SK-N-SH treated with all-trans-retinoic acid at 6 μM for 48 hours (cell line): ENCODE results near the gene GRIN1.
"Not testable (repeated sequence)": the region's sequence is repeated elsewhere in the genome, so short reads cannot be mapped to it uniquely, and the experiment has no call there.

Experiments used
- ATAC-seq: fragments of 200-7000 bp; cut with Tn5 transposase; 3 replicates; pipeline ENCODE4 v1.9.1; 2020; ENCODE audit warnings: mild to moderate bottlenecking, moderate library complexity
- ARNTL ChIP-seq: fragments of 450-650 bp; formaldehyde crosslinking; IDR thresholded peaks from 2 replicates; pipeline ENCODE4 v1.5.0; 2020; ENCODE audit warnings: low read depth, mild to moderate bottlenecking, moderate library complexity, borderline replicate concordance
- BACH2 ChIP-seq: fragments of 250-450 bp; sonication (Bioruptor Pico); IDR thresholded peaks from 2 replicates; pipeline ENCODE4 v1.9.0; 2021; ENCODE audit warnings: mild to moderate bottlenecking, borderline replicate concordance
- GLIS3 ChIP-seq: fragments of 250-450 bp; sonication (Bioruptor Pico); IDR thresholded peaks from 2 replicates; pipeline ENCODE4 v1.5.0; 2020; ENCODE audit warnings: mild to moderate bottlenecking, moderate library complexity
- ISL1 ChIP-seq: fragments of 250-450 bp; sonication (Bioruptor Pico); IDR thresholded peaks from 2 replicates; pipeline ENCODE4 v2.1.2; 2022; ENCODE audit warnings: mild to moderate bottlenecking, moderate library complexity
- OSR1 ChIP-seq: fragments of 250-450 bp; sonication (Bioruptor Pico); IDR thresholded peaks from 2 replicates; pipeline ENCODE4 v1.8.0; 2022; ENCODE audit warnings: moderate library complexity, mild to moderate bottlenecking, inconsistent platforms
- PPARA ChIP-seq: fragments of 250-450 bp; sonication (Bioruptor Pico); IDR thresholded peaks from 2 replicates; pipeline ENCODE4 v1.5.0; 2020; ENCODE audit warnings: mild to moderate bottlenecking, borderline replicate concordance
- SNAI2 ChIP-seq: fragments of 250-450 bp; sonication (Bioruptor Pico); IDR thresholded peaks from 2 replicates; pipeline ENCODE4 v1.5.0; 2020; ENCODE audit warnings: mild to moderate bottlenecking, moderate library complexity
- TCF4 ChIP-seq: fragments of 250-450 bp; sonication (Bioruptor Pico); IDR thresholded peaks from 2 replicates; pipeline ENCODE4 v1.8.0; 2021; ENCODE audit warnings: mild to moderate bottlenecking, moderate library complexity, borderline replicate concordance
- TOX ChIP-seq: fragments of 250-450 bp; sonication (Bioruptor Pico); IDR thresholded peaks from 2 replicates; pipeline ENCODE4 v1.8.0; 2021; ENCODE audit warnings: mild to moderate bottlenecking, moderate library complexity, borderline replicate concordance
- ZC3H10 ChIP-seq: fragments of 250-450 bp; sonication (Bioruptor Pico); IDR thresholded peaks from 2 replicates; pipeline ENCODE4 v1.5.1; 2021; ENCODE audit warnings: mild to moderate bottlenecking, moderate library complexity
- ZFP3 ChIP-seq: fragments of 250-450 bp; sonication (Bioruptor Pico); IDR thresholded peaks from 2 replicates; pipeline ENCODE4 v1.5.0; 2020; ENCODE audit warnings: mild to moderate bottlenecking, moderate library complexity
- ZNF565 ChIP-seq: fragments of 450-650 bp; formaldehyde crosslinking; conservative IDR thresholded peaks from 2 replicates; pipeline ENCODE4 v1.5.0; 2020; ENCODE audit warnings: low read depth, mild to moderate bottlenecking, moderate library complexity
- ZNF70 ChIP-seq: fragments of 450-650 bp; formaldehyde crosslinking; IDR thresholded peaks from 2 replicates; pipeline ENCODE4 v1.5.0; 2020; ENCODE audit warnings: mild to moderate bottlenecking, moderate library complexity
- ZNF8 ChIP-seq: fragments of 450-650 bp; formaldehyde crosslinking; IDR thresholded peaks from 2 replicates; pipeline ENCODE4 v1.5.0; 2020; ENCODE audit warnings: mild to moderate bottlenecking, moderate library complexity
- TF ChIP-seq, protein P1 (sequence below): fragments of 250-450 bp; sonication (Bioruptor Pico); IDR thresholded peaks from 2 replicates; pipeline ENCODE4 v1.5.1; 2021; ENCODE audit warnings: mild to moderate bottlenecking, moderate library complexity
- TF ChIP-seq, protein P2 (sequence below): fragments of 250-450 bp; sonication (Bioruptor Pico); IDR thresholded peaks from 2 replicates; pipeline ENCODE4 v1.8.0; 2020; ENCODE audit warnings: mild to moderate bottlenecking, moderate library complexity, borderline replicate concordance
- TF ChIP-seq, protein P3 (sequence below): fragments of 250-450 bp; sonication (Bioruptor Pico); IDR thresholded peaks from 2 replicates; pipeline ENCODE4 v1.8.0; 2021; ENCODE audit warnings: low read depth, mild to moderate bottlenecking, moderate library complexity, borderline replicate concordance
- TF ChIP-seq, protein P4 (sequence below): fragments of 250-450 bp; sonication (Bioruptor Pico); IDR thresholded peaks from 2 replicates; pipeline ENCODE4 v1.5.1; 2020; ENCODE audit warnings: low read depth, mild to moderate bottlenecking, moderate library complexity

GRIN1 gene

DNA sequence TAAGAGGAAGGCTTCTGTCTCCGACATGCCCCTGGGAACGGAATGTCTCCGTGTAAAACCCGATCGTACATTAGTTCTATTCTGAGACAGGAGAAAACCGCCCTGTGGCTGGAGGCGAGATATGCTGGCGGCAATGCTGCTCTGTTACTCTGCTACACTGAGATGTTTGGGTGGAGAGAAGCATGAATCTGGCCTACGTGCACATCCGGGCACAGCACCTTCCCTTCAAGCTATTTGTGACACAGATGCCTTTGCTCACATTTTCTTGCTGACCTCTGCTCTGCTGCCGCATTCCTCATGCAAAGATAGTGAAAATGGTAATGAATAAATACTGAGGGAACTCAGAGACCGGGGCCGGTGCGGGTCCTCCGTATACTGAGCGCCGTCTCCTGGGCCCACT, 22.2 kb upstream of the GRIN1 start (continued):
- TF ChIP-seq, protein P1, sequence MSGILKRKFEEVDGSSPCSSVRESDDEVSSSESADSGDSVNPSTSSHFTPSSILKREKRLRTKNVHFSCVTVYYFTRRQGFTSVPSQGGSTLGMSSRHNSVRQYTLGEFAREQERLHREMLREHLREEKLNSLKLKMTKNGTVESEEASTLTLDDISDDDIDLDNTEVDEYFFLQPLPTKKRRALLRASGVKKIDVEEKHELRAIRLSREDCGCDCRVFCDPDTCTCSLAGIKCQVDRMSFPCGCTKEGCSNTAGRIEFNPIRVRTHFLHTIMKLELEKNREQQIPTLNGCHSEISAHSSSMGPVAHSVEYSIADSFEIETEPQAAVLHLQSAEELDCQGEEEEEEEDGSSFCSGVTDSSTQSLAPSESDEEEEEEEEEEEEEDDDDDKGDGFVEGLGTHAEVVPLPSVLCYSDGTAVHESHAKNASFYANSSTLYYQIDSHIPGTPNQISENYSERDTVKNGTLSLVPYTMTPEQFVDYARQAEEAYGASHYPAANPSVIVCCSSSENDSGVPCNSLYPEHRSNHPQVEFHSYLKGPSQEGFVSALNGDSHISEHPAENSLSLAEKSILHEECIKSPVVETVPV (CRISPR knock-in tag) = no peak
- TF ChIP-seq ISL1 (no peak), ZC3H10 (CRISPR knock-in tag) (no peak), ZNF8 (CRISPR knock-in tag) (no peak)

DNA sequence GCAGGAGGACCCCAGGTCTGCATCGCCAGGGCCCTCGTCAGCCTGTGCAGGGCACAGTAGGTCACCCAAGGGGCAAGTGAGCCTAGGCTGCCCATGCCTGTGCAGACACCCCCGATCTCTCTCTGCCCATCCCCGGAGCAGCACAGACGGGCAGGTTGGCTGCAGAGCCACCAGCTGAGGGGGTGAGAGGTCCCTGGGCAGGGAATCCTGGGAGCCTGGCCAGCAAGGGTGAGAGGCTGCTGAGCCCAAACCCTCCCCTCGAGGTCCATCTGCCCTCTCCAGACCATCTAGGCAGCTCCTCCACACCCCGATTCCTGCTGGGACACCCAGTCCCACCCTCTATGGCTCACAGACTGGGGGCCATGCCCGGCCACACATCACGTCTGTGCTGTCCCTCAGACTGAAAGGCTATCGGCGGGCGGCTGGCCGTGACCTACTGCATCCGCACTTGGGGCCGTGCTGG, 21.7 kb upstream of the GRIN1 start:
- TF ChIP-seq BACH2 (CRISPR knock-in tag) (no peak), PPARA (CRISPR knock-in tag) (no peak), OSR1 (no peak), SNAI2 (CRISPR knock-in tag) (no peak), ISL1 (no peak), ZC3H10 (CRISPR knock-in tag) (no peak), TOX (no peak), ZNF565 (CRISPR knock-in tag) (no peak), GLIS3 (no peak), ZFP3 (no peak), ZNF8 (CRISPR knock-in tag) (no peak), ARNTL (CRISPR knock-in tag) (no peak), TCF4 (no peak)
- TF ChIP-seq, protein P1 (CRISPR knock-in tag) = no peak
- TF ChIP-seq, protein P2, sequence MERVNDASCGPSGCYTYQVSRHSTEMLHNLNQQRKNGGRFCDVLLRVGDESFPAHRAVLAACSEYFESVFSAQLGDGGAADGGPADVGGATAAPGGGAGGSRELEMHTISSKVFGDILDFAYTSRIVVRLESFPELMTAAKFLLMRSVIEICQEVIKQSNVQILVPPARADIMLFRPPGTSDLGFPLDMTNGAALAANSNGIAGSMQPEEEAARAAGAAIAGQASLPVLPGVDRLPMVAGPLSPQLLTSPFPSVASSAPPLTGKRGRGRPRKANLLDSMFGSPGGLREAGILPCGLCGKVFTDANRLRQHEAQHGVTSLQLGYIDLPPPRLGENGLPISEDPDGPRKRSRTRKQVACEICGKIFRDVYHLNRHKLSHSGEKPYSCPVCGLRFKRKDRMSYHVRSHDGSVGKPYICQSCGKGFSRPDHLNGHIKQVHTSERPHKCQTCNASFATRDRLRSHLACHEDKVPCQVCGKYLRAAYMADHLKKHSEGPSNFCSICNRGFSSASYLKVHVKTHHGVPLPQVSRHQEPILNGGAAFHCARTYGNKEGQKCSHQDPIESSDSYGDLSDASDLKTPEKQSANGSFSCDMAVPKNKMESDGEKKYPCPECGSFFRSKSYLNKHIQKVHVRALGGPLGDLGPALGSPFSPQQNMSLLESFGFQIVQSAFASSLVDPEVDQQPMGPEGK (CRISPR knock-in tag) = no peak
- TF ChIP-seq, protein P3, sequence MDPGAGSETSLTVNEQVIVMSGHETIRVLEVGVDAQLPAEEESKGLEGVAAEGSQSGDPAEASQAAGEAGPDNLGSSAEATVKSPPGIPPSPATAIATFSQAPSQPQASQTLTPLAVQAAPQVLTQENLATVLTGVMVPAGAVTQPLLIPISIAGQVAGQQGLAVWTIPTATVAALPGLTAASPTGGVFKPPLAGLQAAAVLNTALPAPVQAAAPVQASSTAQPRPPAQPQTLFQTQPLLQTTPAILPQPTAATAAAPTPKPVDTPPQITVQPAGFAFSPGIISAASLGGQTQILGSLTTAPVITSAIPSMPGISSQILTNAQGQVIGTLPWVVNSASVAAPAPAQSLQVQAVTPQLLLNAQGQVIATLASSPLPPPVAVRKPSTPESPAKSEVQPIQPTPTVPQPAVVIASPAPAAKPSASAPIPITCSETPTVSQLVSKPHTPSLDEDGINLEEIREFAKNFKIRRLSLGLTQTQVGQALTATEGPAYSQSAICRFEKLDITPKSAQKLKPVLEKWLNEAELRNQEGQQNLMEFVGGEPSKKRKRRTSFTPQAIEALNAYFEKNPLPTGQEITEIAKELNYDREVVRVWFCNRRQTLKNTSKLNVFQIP (CRISPR knock-in tag) = no peak
- no peak for ATAC-seq

DNA sequence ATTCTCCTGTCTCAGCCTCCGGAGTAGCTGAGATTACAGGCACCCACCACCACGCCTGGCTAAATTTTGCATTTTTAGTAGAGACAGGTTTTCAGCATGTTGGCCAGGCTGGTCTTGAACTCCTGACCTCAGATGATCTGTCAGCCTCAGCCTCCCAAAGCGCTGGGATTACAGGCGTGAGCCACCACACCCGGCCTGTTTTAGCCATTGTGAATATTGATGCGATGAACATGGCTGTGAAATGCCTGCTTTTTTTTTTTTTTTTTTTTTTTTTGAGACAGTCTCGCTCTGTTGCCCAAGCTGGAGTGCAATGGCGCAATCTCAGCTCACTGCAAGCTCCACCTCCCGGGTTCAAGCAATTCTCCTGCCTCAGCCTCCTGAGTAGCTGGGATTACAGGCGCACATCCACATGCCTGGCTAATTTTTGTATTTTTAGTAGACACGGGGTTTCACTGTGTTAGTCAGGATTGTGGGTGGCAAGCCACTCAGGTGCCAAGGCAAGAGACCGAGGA, 20.8 kb upstream of the GRIN1 start:
- ATAC-seq = not testable (repeated sequence)

DNA sequence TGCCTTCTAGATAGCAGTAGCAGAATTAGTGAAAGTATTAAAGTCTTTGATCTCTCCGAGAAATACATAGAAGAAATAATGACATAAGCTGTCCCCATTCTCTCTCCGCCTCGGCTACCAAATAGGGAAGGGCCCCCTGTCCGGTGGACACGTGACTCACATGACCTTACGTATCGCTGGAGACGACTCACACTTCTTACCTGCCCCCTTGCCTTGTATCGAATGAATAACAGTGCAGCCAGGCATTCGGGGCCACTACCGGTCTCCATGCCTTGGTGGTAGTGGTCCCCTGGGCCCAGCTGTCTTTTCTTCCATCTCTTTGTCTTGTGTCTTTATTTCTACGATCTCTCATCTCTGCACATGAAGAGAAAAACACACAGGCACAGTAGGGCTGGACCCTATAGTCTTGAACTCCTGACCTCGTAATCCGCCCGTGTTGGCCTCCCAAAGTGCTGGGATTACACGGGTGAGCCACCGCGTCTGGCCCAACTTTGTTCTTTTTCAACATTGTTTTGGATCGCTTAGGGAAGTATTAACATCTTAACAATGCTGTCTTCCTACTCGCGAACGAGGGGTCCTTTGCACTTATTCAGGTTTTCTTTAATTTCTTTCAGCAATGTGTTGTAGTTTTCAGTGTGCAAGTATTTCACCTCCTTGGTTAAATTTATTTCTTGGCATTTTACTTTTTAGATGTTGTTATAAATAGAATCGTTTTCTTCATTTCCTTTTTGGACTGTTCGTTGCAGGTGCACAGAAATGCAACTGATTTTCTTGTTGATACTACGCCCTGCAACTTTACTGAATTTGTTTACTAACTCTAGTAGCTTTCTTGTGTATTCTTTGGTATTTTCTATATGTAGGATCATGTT, 16.8 kb upstream of the GRIN1 start:
- ATAC-seq = not testable (repeated sequence)

DNA sequence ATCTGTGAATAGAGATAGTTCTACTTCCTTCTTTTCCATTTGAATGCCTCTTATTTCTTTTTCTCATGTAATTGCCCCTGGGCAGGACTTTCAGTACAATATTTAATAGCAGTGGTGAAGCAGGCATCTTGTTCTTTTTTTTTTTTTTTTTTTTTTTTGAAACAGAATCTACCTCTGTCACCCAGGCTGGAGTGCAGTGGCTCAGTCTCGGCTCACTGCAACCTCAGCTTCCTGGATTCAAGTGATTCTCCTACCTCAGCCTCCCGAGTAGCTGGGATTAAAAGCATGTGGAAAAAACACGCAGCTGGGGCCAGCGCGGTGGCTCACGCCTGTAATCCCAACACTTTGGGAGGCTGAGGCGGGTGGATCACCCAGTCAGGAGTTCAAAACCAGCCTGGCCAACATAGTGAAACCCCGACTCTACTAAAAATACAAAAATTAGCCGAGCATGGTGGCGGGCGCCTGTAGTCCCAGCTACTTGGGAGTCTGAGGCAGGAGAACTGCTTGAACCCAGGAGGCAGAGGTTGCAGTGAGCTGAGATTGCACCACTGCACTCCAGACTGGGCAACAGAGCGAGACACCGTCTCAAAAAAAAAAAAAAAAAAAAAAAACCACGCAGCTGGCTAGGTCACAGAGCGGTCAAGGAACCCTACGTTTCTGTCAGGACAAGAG, 16.0 kb upstream of the GRIN1 start:
- ATAC-seq = not testable (repeated sequence)

DNA sequence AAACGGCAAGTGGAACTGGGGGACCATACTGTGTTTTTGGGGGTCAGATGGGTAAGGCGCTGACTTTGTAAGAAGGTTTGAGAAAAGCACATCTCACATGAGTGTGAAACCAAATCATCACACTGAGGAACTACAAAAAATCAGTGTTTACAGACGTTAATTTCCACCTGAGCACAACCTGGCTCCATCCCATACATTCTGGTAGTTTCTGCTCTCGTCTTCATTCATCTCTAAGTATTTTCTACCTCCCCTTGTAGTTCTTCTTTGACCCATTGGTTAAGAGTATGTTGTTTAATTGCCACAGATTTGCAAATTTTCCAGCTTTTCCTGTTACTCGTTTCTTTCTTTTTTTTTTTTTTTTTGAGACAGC, 15.5 kb upstream of the GRIN1 start:
- no peak for ATAC-seq
- TF ChIP-seq ZNF70 = no peak
- TF ChIP-seq, protein P4, sequence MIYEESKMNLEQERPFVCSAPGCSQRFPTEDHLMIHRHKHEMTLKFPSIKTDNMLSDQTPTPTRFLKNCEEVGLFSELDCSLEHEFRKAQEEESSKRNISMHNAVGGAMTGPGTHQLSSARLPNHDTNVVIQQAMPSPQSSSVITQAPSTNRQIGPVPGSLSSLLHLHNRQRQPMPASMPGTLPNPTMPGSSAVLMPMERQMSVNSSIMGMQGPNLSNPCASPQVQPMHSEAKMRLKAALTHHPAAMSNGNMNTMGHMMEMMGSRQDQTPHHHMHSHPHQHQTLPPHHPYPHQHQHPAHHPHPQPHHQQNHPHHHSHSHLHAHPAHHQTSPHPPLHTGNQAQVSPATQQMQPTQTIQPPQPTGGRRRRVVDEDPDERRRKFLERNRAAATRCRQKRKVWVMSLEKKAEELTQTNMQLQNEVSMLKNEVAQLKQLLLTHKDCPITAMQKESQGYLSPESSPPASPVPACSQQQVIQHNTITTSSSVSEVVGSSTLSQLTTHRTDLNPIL (CRISPR knock-in tag) = no peak
- TF ChIP-seq ZNF8 (CRISPR knock-in tag) = no peak

DNA sequence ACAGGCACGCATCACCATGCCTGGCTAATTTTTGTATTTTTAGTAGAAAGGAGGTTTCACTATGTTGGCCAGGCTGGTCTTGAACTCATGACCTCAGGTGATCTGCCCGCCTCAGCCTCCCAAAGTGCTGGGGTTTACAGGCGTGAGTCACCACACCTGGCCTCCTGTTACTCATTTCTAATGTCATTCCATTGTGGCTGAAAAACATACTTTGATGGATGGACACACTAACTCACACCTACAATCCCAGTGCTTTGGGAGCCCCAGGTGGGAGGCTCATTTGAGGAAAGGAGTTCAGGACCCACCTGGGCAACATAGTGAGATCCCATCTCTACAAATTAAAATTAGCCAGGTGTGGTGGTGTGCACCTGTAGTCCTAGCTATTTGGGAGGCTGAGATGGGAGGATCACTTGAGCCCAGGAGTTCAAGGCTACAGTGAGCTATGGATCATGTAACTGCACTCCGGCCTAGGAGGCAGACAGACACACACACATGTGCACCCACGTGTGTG, 14.9 kb upstream of the GRIN1 start:
- not testable (repeated sequence) for ATAC-seq
